SU-DHL-6 (cell line): ENCODE results near the gene SLC8A1.

ENCODE experiments used
- H2AFZ ChIP-seq: fragments of 200-600 bp; sonication (generic); 2 replicates; pipeline ENCODE4 v1.6.1; 2014; ENCODE audit warnings: low read depth, mild to moderate bottlenecking, moderate library complexity, mixed read lengths, antibody characterized with exemption, low read length; ENCODE audit not compliant: severe bottlenecking
- H3F3A ChIP-seq: fragments of 200-600 bp; shearing (Covaris generic); 2 replicates; pipeline ENCODE4 v1.6.0; 2016; ENCODE audit warnings: antibody characterized with exemption, mild to moderate bottlenecking; ENCODE audit not compliant: insufficient read depth
- H3K27ac ChIP-seq: fragments of 200-600 bp; sonication (generic); 2 replicates; pipeline ENCODE4 v1.5.1; 2016; ENCODE audit warnings: low read depth, mild to moderate bottlenecking, low read length, moderate library complexity, mixed read lengths
- H3K27me3 ChIP-seq: fragments of 200-600 bp; sonication (generic), shearing (Covaris generic); 2 replicates; pipeline ENCODE4 v1.6.0; 2014; ENCODE audit warnings: mild to moderate bottlenecking, low read length
- H3K36me3 ChIP-seq: fragments of 200-600 bp; sonication (generic); 2 replicates; pipeline ENCODE4 v1.6.1; 2014; ENCODE audit warnings: mild to moderate bottlenecking, low read length, mixed read lengths
- H3K4me2 ChIP-seq: fragments of 300-600, 200-600 bp; shearing (Covaris generic), sonication (generic); 2 replicates; pipeline ENCODE4 v1.6.0; 2014; ENCODE audit warnings: low read length, low read depth, mild to moderate bottlenecking; ENCODE audit not compliant: poor library complexity, severe bottlenecking
- H3K4me3 ChIP-seq: fragments of 200-600 bp; sonication (generic); 2 replicates; pipeline ENCODE4 v1.5.1; 2014; ENCODE audit warnings: antibody characterized with exemption, low read length, mild to moderate bottlenecking, mixed read lengths; ENCODE audit not compliant: insufficient read depth, poor library complexity, severe bottlenecking
- H3K79me2 ChIP-seq: fragments of 200-600 bp; sonication (generic); 2 replicates; pipeline ENCODE4 v1.6.1; 2014; ENCODE audit warnings: mild to moderate bottlenecking, low read length, moderate library complexity; ENCODE audit not compliant: insufficient read depth
- H3K9ac ChIP-seq: fragments of 200-600 bp; sonication (generic); 2 replicates; pipeline ENCODE4 v1.7.0; 2014; ENCODE audit warnings: mild to moderate bottlenecking, low read length
- H3K9me2 ChIP-seq: fragments of 200-600 bp; sonication (generic); replicated peaks from 2 replicates; pipeline ENCODE4 v1.6.1; 2014; ENCODE audit warnings: low read length; ENCODE audit not compliant: insufficient read depth
- H3K9me3 ChIP-seq: fragments of 200-600 bp; sonication (generic); 2 replicates; pipeline ENCODE4 v1.6.1; 2014; ENCODE audit warnings: low read length, mixed read lengths; ENCODE audit not compliant: insufficient read depth
- H4K20me1 ChIP-seq: fragments of 200-600 bp; sonication (generic); 2 replicates; pipeline ENCODE4 v1.6.1; 2014; ENCODE audit warnings: low read depth, mild to moderate bottlenecking, antibody characterized with exemption, low read length, moderate library complexity, mixed read lengths
- EZH2phosphoT487 ChIP-seq: fragments of 200-600 bp; sonication (generic), shearing (Covaris generic); conservative IDR thresholded peaks from 2 replicates; pipeline ENCODE4 v1.6.1; 2018; ENCODE audit warnings: mild to moderate bottlenecking, antibody characterized with exemption, low read length, moderate library complexity, mixed read lengths
- TF ChIP-seq, protein P1 (sequence below): fragments of 200-600 bp; sonication (generic); IDR thresholded peaks from one replicate; pipeline ENCODE4 v1.5.1; 2017; ENCODE audit warnings: antibody characterized with exemption, mild to moderate bottlenecking, low read length, moderate library complexity; ENCODE audit not compliant: insufficient read depth, poor library complexity, severe bottlenecking

SLC8A1 gene

GRCh38 chr2:40259900-40260299, 192.0 kb downstream of the SLC8A1 start:
- Histone ChIP-seq H3K27ac (no peak overlapping the region), H2AFZ (no peak overlapping the region), H3F3A (no peaks in the 10 kb centered on the region), H3K4me2 (no peak overlapping the region), H3K9me3 (no peaks in the 10 kb centered on the region), H3K4me3 (no peak overlapping the region), H3K9me2 (no peaks in the 10 kb centered on the region), H3K27me3 (no peaks in the 10 kb centered on the region), H3K9ac (no peak overlapping the region), H3K36me3 (no peaks in the 10 kb centered on the region), H4K20me1 (no peaks in the 10 kb centered on the region), H3K79me2 (no peaks in the 10 kb centered on the region)
- TF ChIP-seq, protein P1, sequence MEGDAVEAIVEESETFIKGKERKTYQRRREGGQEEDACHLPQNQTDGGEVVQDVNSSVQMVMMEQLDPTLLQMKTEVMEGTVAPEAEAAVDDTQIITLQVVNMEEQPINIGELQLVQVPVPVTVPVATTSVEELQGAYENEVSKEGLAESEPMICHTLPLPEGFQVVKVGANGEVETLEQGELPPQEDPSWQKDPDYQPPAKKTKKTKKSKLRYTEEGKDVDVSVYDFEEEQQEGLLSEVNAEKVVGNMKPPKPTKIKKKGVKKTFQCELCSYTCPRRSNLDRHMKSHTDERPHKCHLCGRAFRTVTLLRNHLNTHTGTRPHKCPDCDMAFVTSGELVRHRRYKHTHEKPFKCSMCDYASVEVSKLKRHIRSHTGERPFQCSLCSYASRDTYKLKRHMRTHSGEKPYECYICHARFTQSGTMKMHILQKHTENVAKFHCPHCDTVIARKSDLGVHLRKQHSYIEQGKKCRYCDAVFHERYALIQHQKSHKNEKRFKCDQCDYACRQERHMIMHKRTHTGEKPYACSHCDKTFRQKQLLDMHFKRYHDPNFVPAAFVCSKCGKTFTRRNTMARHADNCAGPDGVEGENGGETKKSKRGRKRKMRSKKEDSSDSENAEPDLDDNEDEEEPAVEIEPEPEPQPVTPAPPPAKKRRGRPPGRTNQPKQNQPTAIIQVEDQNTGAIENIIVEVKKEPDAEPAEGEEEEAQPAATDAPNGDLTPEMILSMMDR = no peak
- TF ChIP-seq EZH2phosphoT487 = no peak

DNA sequence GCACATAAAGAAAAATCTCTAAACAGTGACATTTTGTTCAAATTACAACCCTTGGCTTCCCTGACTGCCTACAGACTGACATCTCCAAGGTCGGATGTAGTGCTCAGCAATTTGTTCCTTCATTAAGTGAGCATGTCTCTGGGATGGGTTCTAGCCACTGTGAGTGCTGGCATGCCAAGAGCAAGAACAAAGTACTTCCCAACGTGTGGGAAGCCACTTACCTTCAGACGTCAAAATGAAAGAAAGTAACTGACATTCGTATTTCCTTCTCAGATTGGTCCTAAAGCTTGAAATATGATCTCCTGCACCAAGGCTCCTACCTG, 193.8 kb downstream of the SLC8A1 start:
- no peak overlapping the region for H3K4me2 ChIP-seq
- no peaks in the 10 kb centered on the region for H3K36me3 ChIP-seq
- no peak for TF ChIP-seq EZH2phosphoT487
- TF ChIP-seq, protein P1 = no peak
- no peak overlapping the region for H3K9ac ChIP-seq
- no peaks in the 10 kb centered on the region for H3K9me3 ChIP-seq
- no peak overlapping the region for H2AFZ ChIP-seq
- H3F3A ChIP-seq = no peaks in the 10 kb centered on the region
- no peaks in the 10 kb centered on the region for H3K9me2 ChIP-seq
- no peak overlapping the region for H3K4me3 ChIP-seq
- H3K27ac ChIP-seq = no peak overlapping the region
- no peaks in the 10 kb centered on the region for H3K27me3 ChIP-seq
- H3K79me2 ChIP-seq = no peaks in the 10 kb centered on the region
- no peaks in the 10 kb centered on the region for H4K20me1 ChIP-seq

GRCh38 chr2:40257340-40258134, 194.4 kb downstream of the SLC8A1 start:
- H3K4me2 ChIP-seq = no peak overlapping the region
- TF ChIP-seq, protein P1 = no peak
- no peak for TF ChIP-seq EZH2phosphoT487

More at GRCh38 chr2:40257340-40258134, 194.4 kb downstream of the SLC8A1 start:
- H3K4me3 ChIP-seq = no peak overlapping the region
- H3K9ac ChIP-seq = no peak overlapping the region
- no peaks in the 10 kb centered on the region for H3K36me3 ChIP-seq
- H3K27ac ChIP-seq = no peak overlapping the region
- H3K9me3 ChIP-seq = no peaks in the 10 kb centered on the region
- no peaks in the 10 kb centered on the region for H4K20me1 ChIP-seq
- no peak overlapping the region for H2AFZ ChIP-seq
- no peaks in the 10 kb centered on the region for H3F3A ChIP-seq
- H3K9me2 ChIP-seq = no peaks in the 10 kb centered on the region
- no peaks in the 10 kb centered on the region for H3K27me3 ChIP-seq
- no peaks in the 10 kb centered on the region for H3K79me2 ChIP-seq
